ENCODE results near the gene TAF15.

GRCh38 chr17:35889241-35889640 lies 80.0 kb downstream of the TAF15 start:
- TF ChIP-seq NCOA2 (CRISPR knock-in tag; IDR thresholded peaks at IDR 0.05) = no peak
- no peak for TF ChIP-seq ZHX1 (CRISPR knock-in tag; IDR thresholded peaks at IDR 0.05; ENCODE audit: low read depth)
- TF ChIP-seq TEAD2 (CRISPR knock-in tag; IDR thresholded peaks at IDR 0.05) = no peak
- no peak for TF ChIP-seq ZBTB1 (CRISPR knock-in tag; IDR thresholded peaks at IDR 0.05; ENCODE audit: borderline replicate concordance)
- TF ChIP-seq ZNF282 (IDR thresholded peaks at IDR 0.05; ENCODE audit: partially characterized antibody) = no peak

Data from HepG2 (cell line).